Measurements from ENCODE around the gene UBE2E1. TPM values are rescaled to one million over a fixed set of nuclear protein-coding genes. Genes with fewer than 3 reads are reported as not detected.

Gene UBE2E1
- total RNA-seq, 1 donor from 2014 or later: 124 TPM

GRCh38 chr3:23835087-23835486, 29.3 kb downstream of the UBE2E1 start:
- Histone ChIP-seq H3K27me3 (no peaks in the 10 kb centered on the region), H3K27ac (no peak overlapping the region), H3K36me3 (no peaks in the 10 kb centered on the region), H3K4me3 (no peak overlapping the region), H3K4me1 (peaks cover 48% of the 10 kb centered on the region), H3K9me3 (no peaks in the 10 kb centered on the region)
- DNase-seq (ENCODE audit: extremely low spot score in 2 of 2): no peak
- intact Hi-C loops (cut with DNase I): no loop called here
- TF ChIP-seq POLR2A (IDR thresholded peaks at IDR 0.05): no peak
- TF ChIP-seq POLR2AphosphoS5 (IDR thresholded peaks at IDR 0.05; ENCODE audit: insufficient read depth in 1 of 2, low read depth in 1 of 2): no peak
- TF ChIP-seq CTCF (IDR thresholded peaks at IDR 0.05): no peak

- no peaks in the 10 kb centered on the region for H3K9me3 ChIP-seq
- TF ChIP-seq POLR2A (IDR thresholded peaks at IDR 0.05) (no peak), POLR2AphosphoS5 (IDR thresholded peaks at IDR 0.05; ENCODE audit: insufficient read depth in 1 of 2, low read depth in 1 of 2) (no peak), CTCF (IDR thresholded peaks at IDR 0.05) (no peak)
- H3K27me3 ChIP-seq: no peaks in the 10 kb centered on the region
- intact Hi-C loops (cut with DNase I): no loop called here
- H3K4me3 ChIP-seq: no peak overlapping the region
- no peaks in the 10 kb centered on the region for H3K36me3 ChIP-seq
- no peak overlapping the region for H3K27ac ChIP-seq
- DNase-seq (ENCODE audit: extremely low spot score in 2 of 2): no peak
- peaks cover 48% of the 10 kb centered on the region for H3K4me1 ChIP-seq
Observed at GRCh38 chr3:23835802-23836201, 30.0 kb downstream of the UBE2E1 start.

GRCh38 chr3:23836536-23837230, 30.9 kb downstream of the UBE2E1 start:
- DNase-seq (ENCODE audit: extremely low spot score in 2 of 2): no peak
- TF ChIP-seq CTCF (IDR thresholded peaks at IDR 0.05) (no peak), POLR2AphosphoS5 (IDR thresholded peaks at IDR 0.05; ENCODE audit: insufficient read depth in 1 of 2, low read depth in 1 of 2) (no peak), POLR2A (IDR thresholded peaks at IDR 0.05) (no peak)
- Histone ChIP-seq H3K36me3 (no peaks in the 10 kb centered on the region), H3K27me3 (no peaks in the 10 kb centered on the region), H3K9me3 (no peaks in the 10 kb centered on the region), H3K4me1 (peaks cover 39% of the 10 kb centered on the region), H3K27ac (no peak overlapping the region), H3K4me3 (no peak overlapping the region)
- intact Hi-C loops (cut with DNase I): no loop called here

GRCh38 chr3:23837286-23837685, 31.5 kb downstream of the UBE2E1 start:
- Histone ChIP-seq H3K9me3 (no peaks in the 10 kb centered on the region), H3K4me1 (peaks cover 33% of the 10 kb centered on the region), H3K27ac (no peak overlapping the region), H3K27me3 (no peaks in the 10 kb centered on the region), H3K36me3 (no peaks in the 10 kb centered on the region), H3K4me3 (no peak overlapping the region)
- no peak for DNase-seq (ENCODE audit: extremely low spot score in 2 of 2)
- intact Hi-C loops (cut with DNase I): no loop called here
- TF ChIP-seq POLR2AphosphoS5 (IDR thresholded peaks at IDR 0.05; ENCODE audit: insufficient read depth in 1 of 2, low read depth in 1 of 2): no peak

- no peak overlapping the region for H3K27ac ChIP-seq
- H3K4me3 ChIP-seq: no peak overlapping the region
- TF ChIP-seq CTCF (IDR thresholded peaks at IDR 0.05) (no peak), POLR2AphosphoS5 (IDR thresholded peaks at IDR 0.05; ENCODE audit: insufficient read depth in 1 of 2, low read depth in 1 of 2) (no peak), POLR2A (IDR thresholded peaks at IDR 0.05) (no peak)
- peaks cover 31% of the 10 kb centered on the region for H3K4me1 ChIP-seq
- no peaks in the 10 kb centered on the region for H3K27me3 ChIP-seq
- H3K9me3 ChIP-seq: no peaks in the 10 kb centered on the region
- intact Hi-C loops (cut with DNase I): no loop called here
- no peaks in the 10 kb centered on the region for H3K36me3 ChIP-seq
- no peak for DNase-seq (ENCODE audit: extremely low spot score in 2 of 2)
Observed at GRCh38 chr3:23837691-23838090, 31.9 kb downstream of the UBE2E1 start.
